GM23248 (cell line): ENCODE data around the gene ATXN7L1.

Source experiments
- EZH2 ChIP-seq: fragments of 200-600 bp; sonication (generic); IDR thresholded peaks from 2 replicates; pipeline ENCODE4 v1.6.1; 2018; ENCODE audit warnings: antibody characterized with exemption, mild to moderate bottlenecking; ENCODE audit not compliant: insufficient read depth, poor library complexity, severe bottlenecking
- EZH2phosphoT487 ChIP-seq: fragments of 200-600 bp; sonication (generic); IDR thresholded peaks from 2 replicates; pipeline ENCODE4 v1.6.1; 2018; ENCODE audit warnings: antibody characterized with exemption, moderate library complexity, mild to moderate bottlenecking, low read depth; ENCODE audit not compliant: insufficient read depth

- TF ChIP-seq EZH2 (no peak), EZH2phosphoT487 (no peak)
Measured at GRCh38 chr7:105797652-105798051, 78.7 kb downstream of the ATXN7L1 start.
